Astrocyte (in vitro differentiated cells and primary cell): ENCODE measurements around the gene ACTRT2.

ENCODE experiments used
- CTCF ChIP-seq: IDR thresholded peaks from 2 replicates; pipeline ENCODE4 v1.5.1; 2011; ENCODE audit warnings: low read depth, mild to moderate bottlenecking, inconsistent platforms, low read length, moderate library complexity; ENCODE audit not compliant: insufficient read depth
- EZH2 ChIP-seq: IDR thresholded peaks from 2 replicates; pipeline ENCODE4 v1.6.1; 2012; ENCODE audit warnings: mild to moderate bottlenecking, low read length, inconsistent platforms; ENCODE audit not compliant: insufficient read depth

- TF ChIP-seq CTCF = no peak
- no peak for TF ChIP-seq EZH2
These were observed 29.3 kb downstream of the ACTRT2 start for GRCh38 chr1:3050603-3051002.
